GM21526 (cell line): ENCODE data around the gene RORC.

Experiments
- ATAC-seq: cut with Tn5 transposase; IDR thresholded peaks from one replicate; pipeline ENCODE4 v1.9.1; 2021; ENCODE audit warnings: moderate library complexity; ENCODE audit not compliant: unreplicated experiment, low FRiP score

RORC gene

GRCh38 chr1:151829352-151830046 lies 2.1 kb downstream of the RORC start:
- no peak for ATAC-seq

- no peak for ATAC-seq
Observed at GRCh38 chr1:151828921-151829320, 2.7 kb downstream of the RORC start.

- ATAC-seq = no peak
Observed at GRCh38 chr1:151827853-151828252, 3.7 kb downstream of the RORC start.

- ATAC-seq = no peak
Observed at GRCh38 chr1:151825751-151826660, 5.6 kb downstream of the RORC start.

GRCh38 chr1:151825204-151825603 lies 6.4 kb downstream of the RORC start:
- ATAC-seq = no peak

GRCh38 chr1:151823175-151823574 lies 8.4 kb downstream of the RORC start:
- no peak for ATAC-seq

GRCh38 chr1:151822404-151822803 lies 9.2 kb downstream of the RORC start:
- ATAC-seq = no peak

GRCh38 chr1:151820940-151821339 lies 10.7 kb downstream of the RORC start:
- no peak for ATAC-seq

- ATAC-seq = no peak
Observed at GRCh38 chr1:151819976-151820623, 11.5 kb downstream of the RORC start.

GRCh38 chr1:151819227-151819835 lies 12.3 kb downstream of the RORC start:
- no peak for ATAC-seq

GRCh38 chr1:151817353-151817730 lies 14.3 kb downstream of the RORC start:
- no peak for ATAC-seq

- no peak for ATAC-seq
Observed at GRCh38 chr1:151816548-151817352, 14.9 kb downstream of the RORC start.

- ATAC-seq = no peak
Observed at GRCh38 chr1:151815716-151816327, 15.8 kb downstream of the RORC start.

GRCh38 chr1:151814971-151815545 lies 16.5 kb downstream of the RORC start:
- ATAC-seq = no peak

GRCh38 chr1:151814426-151814825 lies 17.2 kb downstream of the RORC start:
- ATAC-seq = no peak

- ATAC-seq = no peak
Observed at GRCh38 chr1:151813271-151813977, 18.2 kb downstream of the RORC start.

GRCh38 chr1:151811181-151811580 lies 20.4 kb downstream of the RORC start:
- ATAC-seq = no peak

- no peak for ATAC-seq
Observed at GRCh38 chr1:151809985-151810556, 21.5 kb downstream of the RORC start.
